Astrocyte (in vitro differentiated cells and primary cell): Measurements from ENCODE around the gene S1PR5.

Experiments used
- CTCF ChIP-seq: IDR thresholded peaks from 2 replicates; pipeline ENCODE4 v1.5.1; 2011; ENCODE audit warnings: low read depth, mild to moderate bottlenecking, inconsistent platforms, low read length, moderate library complexity; ENCODE audit not compliant: insufficient read depth
- EZH2 ChIP-seq: IDR thresholded peaks from 2 replicates; pipeline ENCODE4 v1.6.1; 2012; ENCODE audit warnings: mild to moderate bottlenecking, low read length, inconsistent platforms; ENCODE audit not compliant: insufficient read depth

GRCh38 chr19:10553087-10553667 lies 35.9 kb upstream of the S1PR5 start:
- TF ChIP-seq CTCF, result no peak
- TF ChIP-seq EZH2, result no peak
